GM21723 (cell line): ENCODE results near the gene SPRED1.
"Not testable (repeated sequence)": the region's sequence is repeated elsewhere in the genome, so short reads cannot be mapped to it uniquely, and the experiment has no call there.

Source experiments
- ATAC-seq: cut with Tn5 transposase; IDR thresholded peaks from one replicate; pipeline ENCODE4 v1.9.1; 2021; ENCODE audit warnings: mild to moderate bottlenecking, moderate library complexity; ENCODE audit not compliant: unreplicated experiment

SPRED1 gene

DNA sequence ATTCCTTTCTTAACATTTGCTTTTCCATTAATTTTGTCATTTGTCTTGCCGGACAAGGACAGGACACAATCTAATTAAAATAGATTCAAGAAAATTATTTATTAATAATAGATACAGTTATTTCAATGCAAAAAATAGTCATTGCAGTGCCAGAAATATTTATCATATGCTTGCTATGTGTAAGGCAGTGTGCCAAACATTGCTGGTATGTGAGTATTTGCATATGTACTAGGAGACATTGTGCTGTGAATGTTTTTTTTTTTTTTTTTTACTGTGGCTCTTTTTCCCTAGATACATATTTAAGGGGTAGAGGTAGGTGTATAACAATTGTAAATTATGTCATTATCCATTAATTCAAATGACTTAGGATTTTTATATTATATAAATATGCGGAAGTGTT is 23.3 kb downstream of the SPRED1 start:
- ATAC-seq, result no peak

DNA sequence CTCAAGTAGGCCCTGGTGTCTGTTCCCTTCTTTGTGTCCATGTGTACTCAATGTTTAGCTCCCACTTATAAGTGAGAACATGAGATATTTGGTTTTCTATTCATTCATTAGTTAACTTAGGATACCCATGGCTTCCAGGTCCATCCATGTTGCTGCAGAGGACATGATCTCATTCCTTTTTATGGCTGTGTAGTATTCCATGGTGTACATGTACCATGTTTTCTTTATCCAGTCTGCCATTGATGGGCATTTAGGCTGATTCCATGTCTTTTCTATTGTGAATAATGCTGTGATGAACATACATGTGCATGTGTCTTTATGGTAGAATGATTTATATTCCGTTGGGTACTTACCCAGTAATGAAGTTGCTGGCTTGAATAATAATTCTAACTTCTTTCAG is 24.6 kb downstream of the SPRED1 start:
- ATAC-seq, result not testable (repeated sequence)

DNA sequence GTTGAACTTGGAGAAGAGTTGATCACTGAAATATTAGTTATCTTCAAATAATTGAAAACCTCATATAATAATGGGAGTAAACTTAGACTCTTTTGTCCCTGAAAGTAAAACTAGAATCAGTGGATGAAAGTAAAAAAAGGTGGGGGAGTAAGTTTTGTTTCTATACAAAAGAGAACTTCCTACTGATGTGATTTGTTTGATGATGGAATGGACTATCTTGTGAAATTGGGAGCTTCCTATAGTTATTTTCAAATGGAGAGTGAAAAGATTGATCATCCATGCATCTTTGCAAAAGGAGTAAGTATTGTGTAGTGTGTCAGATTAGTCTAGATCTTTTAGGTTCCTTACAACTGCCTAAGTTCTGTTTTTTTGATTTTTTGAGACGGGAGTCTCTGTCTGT is 28.4 kb downstream of the SPRED1 start:
- no peak for ATAC-seq

DNA sequence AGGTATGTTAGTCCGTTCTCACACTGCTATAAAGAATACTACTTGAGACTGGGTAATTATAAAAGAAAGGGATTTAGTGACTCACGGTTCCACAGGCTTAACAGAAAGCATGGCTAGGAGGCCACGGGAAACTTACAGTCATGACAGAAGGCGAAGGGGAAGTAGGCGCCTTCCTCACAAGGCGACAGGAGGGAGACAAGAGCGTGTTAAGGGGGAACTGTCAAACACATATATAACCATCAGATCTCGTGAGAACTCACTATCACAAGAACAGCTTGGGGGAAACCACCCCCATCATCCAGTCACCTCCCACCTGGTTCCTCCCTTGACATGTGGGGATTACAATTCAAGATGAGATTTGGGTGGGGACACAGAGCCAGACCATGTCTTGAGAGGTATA is 30.4 kb downstream of the SPRED1 start:
- ATAC-seq, result no peak

DNA sequence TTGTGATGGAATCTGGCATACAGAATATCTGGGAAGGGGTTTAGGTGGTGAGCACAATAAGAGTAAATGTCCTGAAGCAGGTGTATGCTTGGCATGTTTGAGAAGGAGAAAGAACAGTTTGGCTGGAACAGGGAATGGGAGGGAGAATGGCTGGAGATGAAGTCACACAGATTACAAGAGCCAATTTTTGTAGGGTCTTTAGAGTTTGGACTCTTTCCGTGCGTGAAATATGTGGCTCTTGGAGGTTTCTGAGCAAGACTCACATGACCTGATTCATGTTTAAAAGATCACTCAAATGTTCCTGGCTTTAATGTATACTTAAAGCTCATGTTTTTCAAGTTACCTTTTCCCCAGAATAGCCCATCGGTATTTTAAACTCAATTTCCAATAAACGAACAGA is 32.8 kb downstream of the SPRED1 start:
- ATAC-seq, result no peak

DNA sequence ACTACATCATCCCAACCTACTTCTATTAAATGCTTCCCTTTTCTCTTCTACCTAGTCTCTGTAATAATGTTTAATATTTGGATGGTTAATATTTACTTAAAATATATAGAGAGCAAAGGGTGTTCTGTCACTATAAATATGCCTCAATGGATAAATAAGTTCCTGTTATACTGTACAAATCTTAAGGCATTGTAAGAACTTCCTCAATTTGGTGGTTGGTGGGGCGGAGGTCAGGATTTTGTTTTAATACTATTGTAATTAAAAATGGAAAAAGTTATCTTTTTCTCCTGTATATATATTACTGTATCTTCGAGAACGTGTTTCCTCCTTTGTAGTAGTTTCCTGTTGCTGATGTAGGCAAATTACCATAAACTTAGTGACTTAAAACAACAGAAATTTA is 41.5 kb downstream of the SPRED1 start:
- ATAC-seq, result no peak

DNA sequence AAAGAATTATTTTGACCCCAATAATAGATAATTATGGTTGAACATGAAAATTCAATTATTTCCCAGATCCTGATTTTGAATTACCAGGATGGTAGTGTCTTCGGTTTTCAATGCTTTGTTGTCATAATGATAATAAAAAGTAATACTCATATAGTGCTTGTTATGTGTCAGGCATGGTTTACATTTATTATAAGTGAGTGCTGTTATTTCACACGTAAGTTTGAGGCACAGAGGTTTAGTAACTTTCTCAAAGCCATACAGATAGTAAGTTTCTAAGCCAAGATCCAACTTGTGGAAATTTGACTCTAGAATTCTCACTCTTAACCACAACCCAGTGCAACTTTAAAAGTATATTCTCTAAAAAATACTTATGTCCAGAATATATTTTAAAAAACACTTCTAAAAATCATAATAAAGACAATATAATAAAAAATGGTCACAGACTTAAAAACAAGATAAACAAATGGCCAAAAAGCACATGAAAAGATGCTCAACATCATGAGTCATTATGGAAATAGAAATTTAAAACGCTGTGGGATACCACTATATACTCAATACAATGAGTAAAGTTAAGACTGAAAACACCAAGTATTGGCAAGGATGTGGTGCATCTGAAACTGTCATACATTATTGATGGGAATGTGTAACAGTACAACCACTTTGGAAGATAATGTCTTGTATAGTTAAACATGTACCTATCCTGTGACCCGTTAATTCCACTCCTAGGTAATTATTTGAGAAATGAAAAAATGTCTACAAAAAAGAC is 45.2 kb downstream of the SPRED1 start:
- no peak for ATAC-seq

DNA sequence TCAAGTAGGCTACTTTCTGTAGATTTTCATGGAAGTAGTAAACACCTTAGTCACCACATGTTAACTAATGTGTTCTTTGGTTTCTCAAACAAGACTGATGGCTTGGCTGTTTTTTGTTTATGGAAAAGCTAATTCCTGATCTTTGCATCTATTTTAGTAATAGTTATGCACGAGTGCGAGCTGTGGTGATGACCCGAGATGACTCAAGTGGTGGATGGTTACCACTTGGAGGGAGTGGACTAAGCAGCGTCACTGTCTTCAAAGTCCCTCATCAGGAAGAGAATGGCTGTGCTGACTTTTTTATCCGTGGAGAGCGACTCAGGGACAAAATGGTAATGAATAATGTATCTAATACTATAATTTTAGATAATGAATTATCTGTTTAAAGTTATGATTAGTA is 46.6 kb downstream of the SPRED1 start:
- no peak for ATAC-seq

DNA sequence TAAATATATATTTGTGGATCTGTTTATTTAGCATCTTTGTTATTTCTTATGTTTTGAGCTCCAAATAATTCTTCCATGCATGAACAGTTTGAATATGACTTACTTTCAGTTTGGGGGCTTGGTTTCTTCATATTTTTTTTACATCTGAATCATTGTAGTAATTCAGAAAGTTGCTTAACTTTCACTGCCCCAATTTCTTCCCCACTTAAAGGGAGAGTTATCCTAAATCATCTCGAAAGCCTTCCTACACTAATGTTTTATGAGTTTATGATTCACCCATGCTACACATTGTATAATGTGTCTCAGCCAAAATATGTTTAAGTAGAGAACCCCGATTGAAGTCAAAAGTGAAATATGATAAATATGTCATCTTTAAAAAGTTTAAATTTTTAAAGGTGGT is 47.8 kb downstream of the SPRED1 start:
- no peak for ATAC-seq

DNA sequence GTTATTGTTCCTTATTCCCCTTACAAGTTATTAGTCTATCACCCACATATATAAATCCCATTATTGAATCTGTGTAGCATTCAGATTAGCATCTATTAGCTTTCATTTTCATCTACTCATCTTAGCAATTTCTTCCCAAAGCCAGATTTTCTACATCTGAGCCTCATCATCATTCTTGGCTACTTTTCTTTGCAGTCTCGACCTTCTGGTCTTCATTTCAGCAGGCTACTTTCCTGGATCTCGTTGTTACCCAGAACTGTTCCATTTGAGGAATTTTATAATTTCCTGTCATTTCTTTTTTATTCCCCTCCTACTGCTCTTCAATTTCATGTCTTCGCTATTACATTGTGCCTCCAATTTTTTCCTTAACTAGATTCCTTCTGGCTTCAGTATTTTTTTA is 51.8 kb downstream of the SPRED1 start:
- ATAC-seq, result no peak

DNA sequence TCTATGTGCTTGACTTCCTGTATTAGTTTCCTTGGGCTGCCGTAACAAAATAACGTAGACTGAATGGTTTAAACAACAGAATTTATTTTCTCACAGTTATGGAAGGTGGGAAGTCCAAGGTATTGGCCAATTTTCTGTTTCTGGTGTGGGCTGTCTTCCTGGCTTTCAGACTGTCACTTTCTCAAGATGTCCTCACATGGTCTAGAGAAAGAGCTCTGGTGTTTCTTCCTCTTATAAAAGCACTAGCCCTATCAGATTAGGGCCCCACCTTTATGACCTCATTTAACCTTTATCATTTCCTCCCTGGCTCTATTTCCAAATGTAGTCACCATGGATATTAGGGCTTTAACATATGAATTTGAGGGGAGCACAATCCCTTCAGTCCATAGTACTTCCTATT is 54.6 kb downstream of the SPRED1 start:
- no peak for ATAC-seq

DNA sequence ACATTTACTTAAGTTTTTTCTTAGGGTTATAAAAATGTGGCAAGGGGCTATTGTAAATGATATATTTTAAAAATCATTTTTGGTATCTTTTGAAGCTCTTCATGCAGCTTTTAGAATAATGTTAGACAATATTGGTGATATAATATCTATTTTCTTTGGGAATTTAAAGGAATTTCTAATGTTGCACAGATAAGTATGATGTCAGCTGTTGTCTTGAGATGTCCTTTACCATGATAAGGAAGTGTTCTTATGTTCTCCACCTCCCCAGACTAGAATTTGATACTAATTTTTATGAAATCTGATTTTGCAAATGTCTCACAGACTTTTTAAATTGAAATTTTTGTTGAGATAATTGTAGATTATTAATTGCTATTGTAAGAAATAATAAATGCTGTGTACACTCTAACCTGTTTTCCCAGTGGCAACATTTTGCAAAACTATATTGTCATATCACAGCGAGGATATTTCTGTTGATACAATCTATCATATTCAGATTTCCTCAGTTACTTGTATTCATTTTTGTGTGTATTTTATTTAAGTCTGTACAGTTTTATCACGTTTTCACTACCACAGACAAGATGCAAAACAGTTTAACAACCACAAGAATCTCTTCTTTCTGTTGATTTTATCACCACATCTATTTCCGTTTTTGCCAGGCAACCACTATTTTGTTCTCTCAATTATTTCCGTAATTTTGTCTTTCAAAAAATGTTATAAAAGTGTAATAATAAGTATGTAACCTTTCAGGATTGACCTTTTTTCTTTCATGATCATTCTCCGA is 55.4 kb downstream of the SPRED1 start:
- no peak for ATAC-seq

DNA sequence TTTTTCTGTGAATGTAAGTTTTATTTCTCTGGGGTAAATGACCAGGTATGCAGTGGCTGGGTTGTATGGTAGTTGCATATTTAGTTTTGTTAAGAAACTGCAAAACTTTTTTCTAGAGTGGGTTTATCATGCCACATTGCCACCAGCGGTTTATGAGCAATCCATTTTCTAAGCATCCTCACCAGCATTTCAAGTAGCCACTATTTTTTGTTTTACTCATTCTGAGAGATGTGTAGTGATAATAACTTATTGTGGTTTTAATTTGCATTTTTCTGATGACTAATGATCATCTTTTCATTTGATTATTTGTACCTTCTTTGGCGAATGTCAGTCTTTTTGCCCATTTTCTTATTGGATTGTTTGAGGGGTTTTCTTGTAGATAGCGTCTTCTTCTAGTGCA is 56.2 kb downstream of the SPRED1 start:
- ATAC-seq, result no peak

DNA sequence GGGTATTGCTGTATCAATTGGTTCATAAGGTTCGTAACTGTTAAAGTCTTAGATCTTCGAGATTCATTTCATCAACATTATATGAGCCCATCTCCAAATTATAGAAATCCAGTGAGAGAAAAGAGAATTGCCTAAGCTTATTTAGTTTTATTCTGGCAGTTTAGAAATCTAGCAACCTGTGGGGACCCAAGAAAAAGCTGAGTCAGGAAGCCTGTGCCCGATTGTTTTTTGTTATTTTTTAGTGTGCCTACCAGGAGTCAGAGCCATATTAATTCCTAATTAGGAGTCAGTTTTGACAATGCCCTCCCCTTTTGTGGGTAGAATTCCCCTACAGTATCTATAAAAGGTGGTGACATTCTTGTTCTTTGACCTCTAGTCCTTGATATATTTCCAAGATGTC is 59.6 kb downstream of the SPRED1 start:
- no peak for ATAC-seq

DNA sequence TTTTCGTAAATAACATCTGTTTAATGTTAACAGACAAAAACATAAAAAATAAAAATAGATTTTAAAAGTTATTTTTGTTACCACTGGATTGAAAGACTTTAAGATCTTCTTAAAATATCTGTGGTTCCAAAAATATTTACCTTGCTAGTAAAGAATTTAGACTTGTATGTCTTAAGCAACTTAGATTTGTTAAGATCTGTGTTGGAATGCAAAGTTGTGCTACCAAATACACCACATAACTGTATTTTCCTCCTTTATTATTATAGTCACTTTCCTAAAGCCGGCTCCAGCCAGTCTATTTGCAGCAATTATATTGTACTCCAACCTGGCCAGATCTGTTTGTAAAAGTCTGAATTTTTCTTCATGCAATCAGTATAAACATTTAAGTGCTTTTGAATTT is 63.7 kb downstream of the SPRED1 start:
- ATAC-seq, result no peak

DNA sequence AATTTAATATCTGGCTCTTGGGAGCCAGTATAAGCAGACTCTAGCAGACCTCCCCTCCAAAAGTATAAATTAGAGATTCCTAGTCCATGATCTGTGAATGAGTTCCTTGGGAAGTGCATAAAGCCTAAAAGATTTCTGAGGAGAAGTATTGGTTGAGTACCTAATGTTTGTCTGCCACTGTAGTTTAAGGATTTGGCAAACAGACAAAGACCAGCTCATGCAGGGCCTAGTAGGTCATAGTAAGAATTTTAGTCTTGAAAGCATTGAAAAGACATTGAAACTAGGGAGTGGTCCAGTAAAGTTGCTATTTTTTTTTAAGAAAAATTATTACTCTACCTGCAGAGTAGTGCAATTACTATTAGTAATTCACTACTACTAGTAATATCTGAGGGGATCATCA is 67.5 kb downstream of the SPRED1 start:
- ATAC-seq, result no peak

DNA sequence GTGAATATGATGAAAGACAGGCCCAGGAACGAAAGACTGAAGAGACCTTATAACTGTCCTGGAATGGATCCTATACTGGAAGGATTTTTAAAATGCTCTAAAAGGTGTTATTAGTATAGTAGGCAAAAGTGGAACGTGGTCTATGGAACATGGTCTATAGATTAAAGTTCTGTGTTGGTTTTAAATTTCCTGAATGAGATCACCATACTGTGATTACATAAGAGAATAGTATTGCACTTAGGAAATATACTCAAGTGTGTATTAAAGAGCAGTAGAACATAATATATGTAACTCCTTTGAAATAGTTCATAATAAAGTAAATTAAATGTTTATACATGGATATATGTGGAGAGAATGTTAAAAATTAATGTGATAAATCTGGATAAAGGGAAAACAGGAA is 68.2 kb downstream of the SPRED1 start:
- no peak for ATAC-seq

DNA sequence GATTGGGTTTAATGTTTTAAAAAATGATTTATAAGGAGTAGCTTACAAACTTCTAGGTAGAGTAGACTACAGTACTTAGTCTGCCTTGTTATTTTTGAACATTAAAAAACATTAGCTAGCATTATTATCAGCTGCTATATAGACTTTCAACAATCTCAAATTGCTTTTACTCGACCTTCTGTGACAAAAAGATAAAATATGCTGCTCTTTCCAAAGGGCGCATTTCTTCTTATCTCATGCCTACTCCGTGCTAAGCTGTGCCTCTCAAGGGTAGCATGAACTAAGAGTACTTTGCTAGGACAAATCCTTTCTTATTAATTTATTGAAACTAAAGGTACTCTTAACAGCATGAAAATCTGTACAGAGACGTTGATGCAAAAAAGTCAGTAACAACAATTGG is 71.3 kb downstream of the SPRED1 start:
- ATAC-seq, result no peak

DNA sequence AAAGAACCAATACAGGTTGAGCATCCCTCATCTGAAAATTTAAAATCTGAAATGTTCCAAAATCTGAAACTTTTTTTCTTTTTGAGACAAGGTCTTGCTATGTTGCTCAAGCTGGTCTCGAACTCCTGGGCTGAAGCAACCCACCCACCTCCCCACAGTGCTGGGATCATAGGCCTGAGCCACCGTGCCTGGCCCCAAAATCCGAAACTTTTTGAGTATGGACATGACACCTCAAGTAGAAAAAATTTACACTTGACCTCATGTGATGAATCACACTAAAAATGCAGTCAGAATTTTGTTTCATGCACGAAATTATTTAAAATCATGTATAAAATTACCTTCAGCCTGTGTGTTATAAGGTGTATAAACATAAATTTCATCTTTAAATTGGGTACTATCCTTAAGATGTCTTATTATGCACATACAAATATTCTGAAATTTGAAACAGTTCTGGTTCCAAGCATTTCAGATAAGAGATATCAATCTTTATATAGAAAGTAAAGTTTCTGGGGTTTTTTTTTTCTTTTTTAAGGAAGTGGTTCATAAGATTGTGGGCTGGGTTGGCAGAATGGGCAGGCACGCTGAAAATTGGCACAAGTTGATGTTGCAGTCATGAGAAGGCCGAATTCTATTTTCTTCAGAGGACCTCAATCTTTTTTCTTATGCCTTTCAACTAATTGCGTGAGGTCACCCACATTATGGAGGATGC is 72.5 kb downstream of the SPRED1 start:
- no peak for ATAC-seq

DNA sequence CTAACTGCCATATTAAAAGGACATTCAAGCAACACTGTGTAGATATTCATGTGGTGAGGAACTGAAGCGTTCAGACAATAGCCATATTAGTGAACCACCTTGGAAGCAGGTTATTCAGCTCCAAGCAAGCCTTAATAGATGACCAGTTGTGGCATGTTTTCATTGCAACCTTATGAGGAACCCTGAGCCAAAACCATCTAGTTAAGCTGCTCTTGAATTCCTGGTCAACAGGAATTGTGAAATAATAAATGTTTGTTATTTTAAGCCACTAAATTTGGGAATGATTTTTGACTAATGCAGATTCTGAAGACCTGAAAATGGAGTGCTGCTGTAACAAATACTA is 73.0 kb downstream of the SPRED1 start:
- ATAC-seq, result no peak

DNA sequence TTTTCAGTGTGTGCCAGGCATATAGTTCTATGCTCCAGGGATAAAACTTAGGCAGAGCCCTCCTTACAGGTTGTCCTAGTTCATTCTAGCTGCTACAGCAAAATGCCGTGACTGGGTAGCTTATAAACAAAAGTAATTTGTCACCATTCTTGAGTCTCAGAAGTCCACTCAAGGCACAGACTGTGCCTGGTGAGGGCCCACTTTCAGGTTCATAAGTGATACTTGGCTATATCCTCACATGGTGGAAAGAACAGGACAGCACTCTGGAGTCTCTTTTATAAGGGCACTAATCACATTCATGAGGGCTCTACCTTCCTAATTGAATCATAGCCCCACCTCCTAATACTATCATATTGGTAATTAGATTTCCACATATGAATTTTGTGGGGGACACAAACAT is 80.1 kb downstream of the SPRED1 start:
- ATAC-seq, result no peak

DNA sequence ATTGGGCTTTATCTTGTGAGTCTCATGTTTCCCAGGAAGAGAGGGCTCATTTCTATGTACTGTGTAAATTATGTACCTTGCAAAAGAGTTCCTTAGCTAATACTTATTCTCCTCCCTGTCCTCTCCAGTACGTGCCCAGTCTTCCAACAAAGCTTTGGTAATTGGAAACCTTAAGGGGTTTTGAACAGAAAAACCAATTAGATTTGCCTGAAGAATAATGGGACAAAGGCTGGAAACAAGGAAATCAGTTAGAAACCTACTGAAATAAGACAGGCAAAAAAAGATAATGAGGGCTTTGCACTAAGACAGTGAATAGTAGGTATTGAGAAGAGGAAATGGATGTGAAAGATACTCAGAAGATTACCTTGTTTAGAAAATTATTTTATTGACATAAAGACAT is 82.5 kb downstream of the SPRED1 start:
- ATAC-seq, result no peak
